Muscle of leg (tissue), 11 donors: ENCODE measurements around the gene NDUFB1. TPM values are rescaled to one million over a fixed set of nuclear protein-coding genes. Genes with fewer than 3 reads are reported as not detected.

ENCODE experiments used
- DNase-seq: peaks from one replicate; pipeline ENCODE4 v3.0.0; 2013
- H3K27ac ChIP-seq: one replicate; pipeline ENCODE4 v1.5.1; 2013; ENCODE audit warnings: mild to moderate bottlenecking, low read length, control low read depth
- H3K27me3 ChIP-seq: one replicate; pipeline ENCODE4 v1.6.1; 2013; ENCODE audit warnings: low read length; ENCODE audit not compliant: control insufficient read depth, insufficient read depth
- H3K36me3 ChIP-seq: one replicate; pipeline ENCODE4 v1.6.1; 2013; ENCODE audit warnings: low read length; ENCODE audit not compliant: control insufficient read depth, insufficient read depth
- H3K4me1 ChIP-seq: one replicate; pipeline ENCODE4 v1.6.1; 2013; ENCODE audit warnings: low read length; ENCODE audit not compliant: control insufficient read depth, insufficient read depth
- H3K4me3 ChIP-seq: one replicate; pipeline ENCODE4 v1.5.1; 2013; ENCODE audit warnings: low read length, control low read depth
- H3K9me3 ChIP-seq: replicated peaks from 2 replicates; pipeline ENCODE4 v1.6.1; 2013; ENCODE audit warnings: low read depth, low read length; ENCODE audit not compliant: control insufficient read depth
- WGBS: methylation state at CpG from one replicate; pipeline ENCODE4 v1.1.5; 2013; ENCODE audit warnings: missing lambda C conversion rate; ENCODE audit not compliant: insufficient coverage; 5-methylcytosine and 5-hydroxymethylcytosine counted together
- polyA plus RNA-seq, 8 donors: library from polyadenylated mRNA; unstranded; fragments of 120-200 nt; gene quantifications; one replicate each; pipeline versions ENCODE4 v1.2.1 to v1.2.3, GENCODE V29; 2013; ENCODE audit warnings: inconsistent platforms in 1 of 8, low replicate concordance in 1 of 8; ENCODE audit not compliant: insufficient read length in 8 of 8, insufficient read depth in 1 of 8
- total RNA-seq: library from RNA; stranded (reverse); fragments of 120-200 nt; gene quantifications from one replicate; pipeline ENCODE4 v1.2.4, GENCODE V29; 2013

NDUFB1 gene
- total and polyA plus RNA-seq, 9 donors: 104 to 277 (median 118) TPM

GRCh38 chr14:92143309-92143708, 21.8 kb upstream of the NDUFB1 start:
- no peak for DNase-seq
- no CpG with 5 or more reads among the region's 4 CpGs for WGBS
- H3K4me3 ChIP-seq: no peak overlapping the region
- H3K27me3 ChIP-seq: no peaks in the 10 kb centered on the region
- H3K4me1 ChIP-seq: no peaks in the 10 kb centered on the region
- no peaks in the 10 kb centered on the region for H3K9me3 ChIP-seq
- peaks cover 54% of the 10 kb centered on the region for H3K36me3 ChIP-seq
- no peak overlapping the region for H3K27ac ChIP-seq

GRCh38 chr14:92135269-92135668, 13.8 kb upstream of the NDUFB1 start:
- peak; percentile 76 for DNase-seq
- Histone ChIP-seq H3K9me3 (no peaks in the 10 kb centered on the region), H3K4me3 (no peak overlapping the region), H3K27me3 (no peaks in the 10 kb centered on the region), H3K4me1 (no peaks in the 10 kb centered on the region), H3K27ac (no peak overlapping the region), H3K36me3 (peaks cover 25% of the 10 kb centered on the region)
- no CpG with 5 or more reads among the region's 1 CpG for WGBS

GRCh38 chr14:92134456-92134855, 12.9 kb upstream of the NDUFB1 start:
- no CpG with 5 or more reads among the region's 1 CpG for WGBS
- peaks cover 22% of the 10 kb centered on the region for H3K36me3 ChIP-seq
- no peak for DNase-seq

GRCh38 chr14:92122761-92123160, 1.3 kb upstream of the NDUFB1 start:
- Histone ChIP-seq H3K4me3 (peak overlapping the region; percentile 74), H3K4me1 (peaks cover 10% of the 10 kb centered on the region), H3K9me3 (no peaks in the 10 kb centered on the region), H3K27ac (peak overlapping the region; percentile 96), H3K27me3 (no peaks in the 10 kb centered on the region), H3K36me3 (peaks cover 14% of the 10 kb centered on the region)
- peak; percentile 17 for DNase-seq
- 32% methylated on average over 6 of the region's 9 CpGs for WGBS

More at GRCh38 chr14:92134456-92134855, 12.9 kb upstream of the NDUFB1 start:
- H3K4me1 ChIP-seq: no peaks in the 10 kb centered on the region
- no peak overlapping the region for H3K4me3 ChIP-seq
- no peak overlapping the region for H3K27ac ChIP-seq
- H3K9me3 ChIP-seq: no peaks in the 10 kb centered on the region
- H3K27me3 ChIP-seq: no peaks in the 10 kb centered on the region

- DNase-seq: peak; percentile 71
- Histone ChIP-seq H3K4me1 (peaks cover 10% of the 10 kb centered on the region), H3K4me3 (peak overlapping the region; percentile 74), H3K9me3 (no peaks in the 10 kb centered on the region), H3K27ac (peak overlapping the region; percentile 96), H3K27me3 (no peaks in the 10 kb centered on the region), H3K36me3 (peaks cover 9% of the 10 kb centered on the region)
- WGBS: 0% methylated on average over 22 of the region's 22 CpGs
Measured at GRCh38 chr14:92122351-92122677, 808 bp upstream of the NDUFB1 start.

GRCh38 chr14:92121207-92121669, 268 bp downstream of the NDUFB1 start:
- peak overlapping the region; percentile 96 for H3K27ac ChIP-seq
- peaks cover 10% of the 10 kb centered on the region for H3K4me1 ChIP-seq
- H3K4me3 ChIP-seq: peak overlapping the region; percentile 74
- H3K27me3 ChIP-seq: no peaks in the 10 kb centered on the region
- H3K9me3 ChIP-seq: no peaks in the 10 kb centered on the region
- peaks cover 12% of the 10 kb centered on the region for H3K36me3 ChIP-seq
- 0% methylated on average over 36 of the region's 36 CpGs for WGBS
- peak; percentile 68 for DNase-seq

- Histone ChIP-seq H3K9me3 (no peaks in the 10 kb centered on the region), H3K27me3 (peaks cover 6% of the 10 kb centered on the region), H3K27ac (no peak overlapping the region), H3K4me3 (no peak overlapping the region), H3K4me1 (peaks cover 4% of the 10 kb centered on the region), H3K36me3 (peaks cover under 1% of the 10 kb centered on the region)
- no peak for DNase-seq
- WGBS: 63% methylated on average over 5 of the region's 5 CpGs
Measured at GRCh38 chr14:92109490-92109889, 12.0 kb downstream of the NDUFB1 start.

- Histone ChIP-seq H3K27me3 (peaks cover 6% of the 10 kb centered on the region), H3K4me1 (peaks cover 4% of the 10 kb centered on the region), H3K36me3 (no peaks in the 10 kb centered on the region), H3K4me3 (no peak overlapping the region), H3K9me3 (no peaks in the 10 kb centered on the region), H3K27ac (no peak overlapping the region)
- DNase-seq: no peak
- 14% methylated on average over 4 of the region's 11 CpGs for WGBS
Measured at GRCh38 chr14:92108345-92109254, 12.9 kb downstream of the NDUFB1 start.

GRCh38 chr14:92106143-92106926, 15.2 kb downstream of the NDUFB1 start, which contains the start of gene ATXN3:
TSS of gene ATXN3 (minus strand) at chr14:92106582. CDS start at chr14:92106552, 30 bp downstream.
- Histone ChIP-seq H3K27ac (peak within 1 kb of the TSS; percentile 98), H3K36me3 (no peaks in the 10 kb centered on the region), H3K27me3 (peaks cover 6% of the 10 kb centered on the region), H3K9me3 (no peaks in the 10 kb centered on the region), H3K4me1 (peaks cover 4% of the 10 kb centered on the region), H3K4me3 (peak within 1 kb of the TSS; percentile 63)
- 0% methylated on average over 19 of the region's 66 CpGs for WGBS
- DNase-seq: peak; percentile 100

- Histone ChIP-seq H3K27ac (peak overlapping the region; percentile 98), H3K9me3 (no peaks in the 10 kb centered on the region), H3K4me3 (peak overlapping the region; percentile 63), H3K4me1 (peaks cover 4% of the 10 kb centered on the region), H3K36me3 (no peaks in the 10 kb centered on the region), H3K27me3 (peaks cover 6% of the 10 kb centered on the region)
- 0% methylated on average over 7 of the region's 10 CpGs for WGBS
- no peak for DNase-seq
Measured at GRCh38 chr14:92105893-92106142, 15.7 kb downstream of the NDUFB1 start.
